GM18508 (cell line): ENCODE data around the gene C4orf51.

Source experiments
- ATAC-seq: cut with Tn5 transposase; IDR thresholded peaks from one replicate; pipeline ENCODE4 v1.9.1; 2021; ENCODE audit warnings: moderate number of reproducible peaks; ENCODE audit not compliant: insufficient read depth, unreplicated experiment

Gene C4orf51

GRCh38 chr4:145703850-145704497 is 24.0 kb downstream of the C4orf51 start:
- ATAC-seq: no peak

- no peak for ATAC-seq
Measured at GRCh38 chr4:145709336-145709735, 29.4 kb downstream of the C4orf51 start.

GRCh38 chr4:145709843-145710242 is 29.9 kb downstream of the C4orf51 start:
- no peak for ATAC-seq

GRCh38 chr4:145716200-145716599 is 36.3 kb downstream of the C4orf51 start:
- no peak for ATAC-seq

GRCh38 chr4:145716661-145717200 is 36.8 kb downstream of the C4orf51 start:
- no peak for ATAC-seq

GRCh38 chr4:145719752-145720624 is 40.0 kb downstream of the C4orf51 start:
- peak; percentile 56 for ATAC-seq

- ATAC-seq: peak; percentile 29
Measured at GRCh38 chr4:145720656-145721055, 40.7 kb downstream of the C4orf51 start.

- no peak for ATAC-seq
Measured at GRCh38 chr4:145722561-145722960, 42.6 kb downstream of the C4orf51 start.

GRCh38 chr4:145723336-145723735 is 43.4 kb downstream of the C4orf51 start:
- no peak for ATAC-seq

- no peak for ATAC-seq
Measured at GRCh38 chr4:145730026-145730425, 50.1 kb downstream of the C4orf51 start.

GRCh38 chr4:145731028-145731427 is 51.1 kb downstream of the C4orf51 start:
- no peak for ATAC-seq

GRCh38 chr4:145732001-145732815 is 52.3 kb downstream of the C4orf51 start:
- no peak for ATAC-seq

GRCh38 chr4:145732895-145733880 is 53.2 kb downstream of the C4orf51 start:
- peak; percentile 35 for ATAC-seq

- ATAC-seq: no peak
Measured at GRCh38 chr4:145734031-145734430, 54.1 kb downstream of the C4orf51 start.

GRCh38 chr4:145734576-145735346 is 54.8 kb downstream of the C4orf51 start:
- ATAC-seq: peak; percentile 54

GRCh38 chr4:145735347-145735675 is 55.4 kb downstream of the C4orf51 start:
- no peak for ATAC-seq

GRCh38 chr4:145735827-145736226 is 55.9 kb downstream of the C4orf51 start:
- no peak for ATAC-seq

GRCh38 chr4:145736241-145736831 is 56.4 kb downstream of the C4orf51 start:
- ATAC-seq: no peak
